RPMI7951 (cell line): ENCODE measurements around the gene CEP192. TPM values are rescaled to one million over a fixed set of nuclear protein-coding genes. Genes with fewer than 3 reads are reported as not detected.

Source experiments
- DNase-seq: peaks from one replicate; pipeline ENCODE4 v3.0.0-alpha.2; 2012; ENCODE audit warnings: low read depth
- total RNA-seq: library from RNA; depleted of rRNA; stranded (reverse); fragments of >200 nt; shearing (Covaris generic); gene quantifications from 2 replicates; pipeline ENCODE4 v1.2.3, GENCODE V29; 2014; rRNA removed

Gene CEP192
- total RNA-seq, 1 experiment from 2014 or later = 32.2 TPM

GRCh38 chr18:13145636-13146190 is 154.6 kb downstream of the CEP192 start:
- DNase-seq = no peak

- DNase-seq = no peak
Measured at GRCh38 chr18:13147130-13147529, 156.0 kb downstream of the CEP192 start.

- no peak for DNase-seq
Measured at GRCh38 chr18:13151656-13152055, 160.5 kb downstream of the CEP192 start.

- no peak for DNase-seq
Measured at GRCh38 chr18:13158428-13158827, 167.3 kb downstream of the CEP192 start.

GRCh38 chr18:13159579-13159978 is 168.4 kb downstream of the CEP192 start:
- peak; percentile 68 for DNase-seq

GRCh38 chr18:13161276-13161899 is 170.2 kb downstream of the CEP192 start:
- DNase-seq = no peak

GRCh38 chr18:13163167-13163927 is 172.2 kb downstream of the CEP192 start:
- no peak for DNase-seq

- DNase-seq = no peak
Measured at GRCh38 chr18:13164406-13164805, 173.2 kb downstream of the CEP192 start.

GRCh38 chr18:13165636-13166423 is 174.7 kb downstream of the CEP192 start:
- no peak for DNase-seq

- no peak for DNase-seq
Measured at GRCh38 chr18:13173578-13174145, 182.5 kb downstream of the CEP192 start.

Other genes with a start within 250 kb of the CEP192 start
- gene PTPN2, start 107.1 kb upstream of the CEP192 start, total RNA-seq = 19.9 and 21.9 TPM in 2 replicates
- gene SEH1L, start 43.4 kb upstream of the CEP192 start, total RNA-seq = 22.0 and 27.8 TPM in 2 replicates
- 0.10 and 0.24 TPM in 2 replicates for gene LDLRAD4, start 227.4 kb downstream of the CEP192 start, total RNA-seq